Motor neuron (in vitro differentiated cells): ENCODE results near the gene PTPRR. TPM values are rescaled to one million over a fixed set of nuclear protein-coding genes. Genes with fewer than 3 reads are reported as not detected.
A peak's percentile ranks its signal among the peaks of the same experiment; 100 is the strongest.

Experiments
- ATAC-seq, 8 experiments: fragments of 200-7000 bp; cut with Tn5 transposase; replicated peaks in 6 of 8; 2 replicates each; pipeline ENCODE4 v1.8.0; 2021; ENCODE audit warnings: mild to moderate bottlenecking in 8 of 8, moderate library complexity in 8 of 8
- H3K27ac ChIP-seq, 2 donors: fragments of 250-450 bp; sonication (Bioruptor Pico); 2 replicates each; pipeline ENCODE4 v1.9.0; 2021; ENCODE audit warnings: antibody characterized with exemption in 2 of 2, mild to moderate bottlenecking in 2 of 2, moderate library complexity in 1 of 2
- H3K4me1 ChIP-seq, 2 donors: fragments of 250-450 bp; sonication (Bioruptor Pico); replicated peaks in 1 of 2; 2 replicates each; pipeline ENCODE4 v1.6.1; 2021; ENCODE audit warnings: antibody characterized with exemption in 2 of 2, mild to moderate bottlenecking in 2 of 2, moderate library complexity in 1 of 2
- H3K4me3 ChIP-seq, 5 donors: fragments of 250-450 bp; sonication (Bioruptor Pico); 2 replicates each; pipeline ENCODE4 v1.9.0; 2021; ENCODE audit warnings: antibody characterized with exemption in 5 of 5, mild to moderate bottlenecking in 5 of 5, moderate library complexity in 4 of 5
- WGBS, 10 experiments: fragments of 450-650 bp; shearing (Covaris generic); methylation state at CpG; one replicate each; pipeline ENCODE4 v1.0.0; 2022; 5-methylcytosine and 5-hydroxymethylcytosine counted together
- in situ Hi-C, 9 experiments: fragments of 400-800 bp; cut with MboI; loops; one replicate each; pipeline ENCODE4 v1.15.0; 2021; ENCODE audit warnings: low sequenced_read_pairs in 9 of 9, low pct_unique_long_range_greater_than_20kb in 2 of 9; ENCODE audit not compliant: unreplicated experiment in 9 of 9
- total RNA-seq, 8 experiments: library from RNA; unstranded; fragments of 300-600 nt; gene quantifications; 2 replicates each; pipeline versions ENCODE4 v1.2.3 to v1.2.4, GENCODE V29; 2022

The PTPRR gene
- total RNA-seq, 8 experiments from 2014 or later: 0.18 to 3.6 (median 2.1) TPM; not detected in 1

- H3K4me3 ChIP-seq: no peak overlapping the region
- ATAC-seq: peak in 1 of 8 experiments; percentile 28
- WGBS, 10 experiments: 38 to 100% (median 81%) methylated on average over 1 to 4 of the region's 4 CpGs
- no peaks in the 10 kb centered on the region for H3K4me1 ChIP-seq
- no peak overlapping the region for H3K27ac ChIP-seq
- in situ Hi-C loops: loop anchor here in 7 of 9 experiments (10.0 to 25.0 kb wide), 5 partner anchors 116 to 711 kb away; no protein-coding TSS in a partner anchor
Measured at GRCh38 chr12:70598467-70599193, 321.9 kb downstream of the PTPRR start.

DNA sequence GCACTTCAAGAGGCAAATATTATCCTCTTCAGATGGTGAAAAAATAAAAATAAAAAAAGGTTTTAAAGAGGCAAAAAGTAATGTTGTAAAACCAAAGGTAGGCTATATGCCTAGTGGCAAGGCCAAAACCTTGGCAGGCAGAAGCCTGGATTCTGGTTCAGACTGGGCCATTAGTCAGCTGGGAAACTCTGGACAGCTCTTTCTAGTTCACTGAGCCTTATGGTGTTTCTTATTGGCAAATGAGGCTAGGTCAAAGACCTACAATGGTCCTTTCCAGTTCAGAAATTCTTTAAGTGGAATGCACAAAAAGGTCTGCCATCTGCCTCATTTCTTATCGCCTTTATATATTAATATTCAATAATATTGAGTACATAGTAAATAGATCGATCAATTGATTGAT is 327.9 kb downstream of the PTPRR start:
- in situ Hi-C loops: loop anchor here in 7 of 9 experiments (10.0 to 25.0 kb wide), 5 partner anchors 122 to 705 kb away; no protein-coding TSS in a partner anchor
- WGBS, 10 experiments: 64 to 100% (median 98%) methylated on average over 1 to 2 of the region's 2 CpGs; no CpG with 5 or more reads in 2 of the 10 experiments
- H3K4me3 ChIP-seq: no peak overlapping the region
- H3K4me1 ChIP-seq: no peaks in the 10 kb centered on the region
- no peak overlapping the region for H3K27ac ChIP-seq
- ATAC-seq: no peak

DNA sequence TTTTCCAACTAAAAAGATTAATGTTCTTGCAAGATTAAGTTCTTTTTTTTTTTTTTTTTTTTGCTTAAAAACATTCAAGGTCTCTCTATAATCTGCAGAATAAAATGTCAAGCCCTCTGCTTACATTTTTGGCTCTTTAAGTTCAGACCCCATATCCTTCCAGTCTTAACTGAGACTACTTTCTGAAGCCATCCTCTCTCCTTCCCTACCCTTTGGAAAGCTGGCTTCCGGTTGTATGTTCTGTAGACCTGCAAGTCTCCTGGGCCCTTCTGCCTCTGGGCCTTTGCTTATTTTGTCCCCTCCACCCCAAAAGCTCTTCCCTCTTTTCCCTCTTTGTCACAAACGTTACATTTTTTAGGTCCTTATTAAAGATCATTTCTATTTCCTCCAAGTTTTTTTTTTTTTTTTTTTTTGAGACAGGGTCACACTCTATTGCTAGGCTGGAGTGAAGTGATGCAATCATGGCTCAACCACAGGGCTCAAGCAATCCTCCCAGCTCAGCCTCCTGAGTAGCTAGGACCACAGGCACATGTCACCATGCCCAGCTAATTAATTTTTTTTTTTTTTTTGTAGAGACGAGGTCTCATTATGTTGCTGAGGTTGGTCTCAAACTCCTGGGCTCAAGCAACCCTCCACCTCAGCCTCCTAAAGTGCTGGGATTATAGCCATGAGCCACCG is 329.9 kb downstream of the PTPRR start:
- in situ Hi-C loops: loop anchor here in 7 of 9 experiments (10.0 to 25.0 kb wide), 5 partner anchors 124 to 703 kb away; no protein-coding TSS in a partner anchor

GRCh38 chr12:70590051-70590450 is 330.5 kb downstream of the PTPRR start:
- 33 to 78% (median 53%) methylated on average over 3 to 6 of the region's 6 CpGs for WGBS, 10 experiments
- H3K4me3 ChIP-seq: no peak overlapping the region
- H3K4me1 ChIP-seq: no peaks in the 10 kb centered on the region
- in situ Hi-C loops: loop anchor here in 7 of 9 experiments (10.0 to 25.0 kb wide), 5 partner anchors 125 to 703 kb away; no protein-coding TSS in a partner anchor
- H3K27ac ChIP-seq: no peak overlapping the region
- peak in 4 of 8 experiments; percentile 61 to 92 (median 86) for ATAC-seq

More for the DNA sequence above, 329.9 kb downstream of the PTPRR start:
- H3K4me3 ChIP-seq: no peak overlapping the region
- no peak overlapping the region for H3K27ac ChIP-seq
- no peaks in the 10 kb centered on the region for H3K4me1 ChIP-seq
- 44 to 100% (median 75%) methylated on average over 1 to 4 of the region's 4 CpGs; no CpG with 5 or more reads in 1 of the 10 experiments for WGBS, 10 experiments
- ATAC-seq: no peak

Other genes with a start within 250 kb of the PTPRR start
- gene TSPAN8, start 237.3 kb upstream of the PTPRR start, total RNA-seq: under 1 TPM in 3 of 8 experiments, not detected in 5; 0.11 to 0.25 (median 0.21) TPM